Activated CD8-positive, alpha-beta memory T cell treated with anti-CD3 and anti-CD28 coated beads, Interleukin-2, amount 50 U/mL, for 48 hours (primary cell): ENCODE results near the gene ZBTB37.
A peak's percentile ranks its signal among the peaks of the same experiment; 100 is the strongest.
"Not testable (repeated sequence)": the region's sequence is repeated elsewhere in the genome, so short reads cannot be mapped to it uniquely, and the experiment has no call there.

Source experiments
- DNase-seq: peaks from one replicate; pipeline ENCODE4 v3.0.0-alpha.2; 2020

ZBTB37 gene

DNA sequence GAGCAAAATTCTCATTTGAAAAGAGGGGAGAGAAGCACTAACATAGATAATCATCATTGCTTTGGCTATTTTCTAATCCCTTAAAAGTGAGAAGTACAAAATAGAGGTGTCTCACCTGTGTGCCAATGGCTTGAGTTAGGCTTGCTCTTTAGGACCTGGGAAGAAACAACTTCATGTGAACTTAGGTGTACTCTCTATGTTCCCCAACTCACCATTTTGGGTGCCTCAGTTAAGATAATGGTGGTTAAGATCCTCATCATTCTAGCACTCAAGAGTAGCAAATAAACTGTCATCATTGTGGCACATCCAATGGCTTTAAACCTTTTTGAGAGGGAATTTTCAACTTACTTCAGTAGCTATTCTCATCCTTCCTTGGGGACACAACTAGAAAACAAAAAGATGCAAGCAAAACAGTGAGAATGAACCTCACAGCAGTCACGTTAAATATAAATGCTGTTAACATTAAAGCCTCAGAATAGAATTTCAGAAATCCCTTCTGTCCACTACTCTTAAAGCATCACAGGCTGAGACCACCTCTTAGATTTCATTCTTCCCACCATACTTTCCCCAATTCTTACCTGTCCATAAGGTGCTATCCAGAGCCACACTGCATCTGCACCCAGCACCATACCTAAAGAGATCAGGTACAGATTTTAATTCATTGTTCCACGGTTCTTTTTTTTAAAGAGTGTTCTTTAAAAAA, 1.6 kb upstream of the ZBTB37 start:
- no peak for DNase-seq

GRCh38 chr1:173867141-173867752, 933 bp upstream of the ZBTB37 start:
- DNase-seq: peak; percentile 83

DNA sequence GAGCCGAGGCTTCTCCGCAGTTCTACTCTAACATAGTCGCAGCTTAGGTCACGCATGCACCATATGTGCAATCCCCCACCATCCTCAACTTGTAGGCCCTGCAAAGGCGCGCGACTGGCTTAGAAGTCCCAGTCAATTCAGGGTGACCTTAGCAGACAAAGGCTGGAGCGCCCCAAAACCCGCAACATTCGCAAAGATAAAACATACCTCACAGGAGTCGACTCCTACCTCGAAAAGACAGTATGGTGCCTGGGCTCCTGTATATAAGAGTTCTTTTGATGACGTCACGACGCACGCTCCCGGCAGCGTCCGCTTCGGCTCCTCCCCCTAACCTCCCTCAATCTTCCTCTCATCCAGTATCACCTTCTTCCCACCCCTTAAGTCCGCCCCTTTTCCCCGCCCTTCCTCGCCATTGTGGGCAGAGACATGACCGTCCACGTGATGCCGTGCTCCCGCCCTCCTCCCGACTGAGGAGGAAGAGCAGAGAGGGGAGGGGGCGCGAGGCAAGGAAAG, 371 bp upstream of the ZBTB37 start, which contains the start of gene GAS5:
Gene GAS5 (minus strand): TSS at position 237 of the 513 bp plus-strand sequence.
- DNase-seq: no peak

DNA sequence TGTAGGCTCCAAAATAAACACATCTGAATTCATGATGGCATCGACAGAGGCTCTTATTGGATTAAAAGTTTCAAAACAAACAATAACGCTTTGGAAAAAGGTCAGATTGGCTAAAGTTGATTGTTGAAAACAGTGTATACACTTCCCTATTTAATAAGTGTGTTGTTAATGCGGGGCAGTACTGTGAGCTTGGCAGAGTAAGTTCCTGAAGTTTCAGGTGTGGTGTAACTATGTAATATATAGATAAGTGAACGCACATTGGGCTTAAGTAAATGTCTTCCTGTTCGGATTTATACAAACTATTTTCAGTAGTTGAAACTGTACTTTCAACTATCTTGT, 810 bp downstream of the ZBTB37 start:
- no peak for DNase-seq

GRCh38 chr1:173870252-173871075, 2.3 kb downstream of the ZBTB37 start:
- DNase-seq: no peak

- no peak for DNase-seq
Measured at GRCh38 chr1:173871091-173871490, 2.9 kb downstream of the ZBTB37 start.

DNA sequence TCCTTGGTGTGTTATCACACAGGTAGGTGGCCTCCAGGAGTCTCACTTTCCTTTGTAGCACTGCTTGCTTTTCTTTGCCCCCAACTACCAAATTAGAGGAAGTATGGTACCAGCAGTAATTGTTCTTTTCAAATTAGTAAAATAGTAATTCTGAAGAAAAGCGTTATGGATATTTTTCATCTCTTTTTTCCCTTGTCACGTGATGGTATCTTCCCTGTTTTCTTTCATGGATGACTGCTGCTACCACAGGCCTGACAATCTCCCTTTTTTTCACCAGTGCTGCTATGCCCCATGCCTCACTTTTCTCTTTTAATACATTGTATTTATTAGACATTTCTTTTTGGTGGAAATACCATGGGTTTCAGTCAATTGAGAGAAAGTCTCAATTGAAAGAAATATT, 3.3 kb downstream of the ZBTB37 start:
- no peak for DNase-seq

GRCh38 chr1:173876732-173877131, 8.6 kb downstream of the ZBTB37 start:
- no peak for DNase-seq

DNA sequence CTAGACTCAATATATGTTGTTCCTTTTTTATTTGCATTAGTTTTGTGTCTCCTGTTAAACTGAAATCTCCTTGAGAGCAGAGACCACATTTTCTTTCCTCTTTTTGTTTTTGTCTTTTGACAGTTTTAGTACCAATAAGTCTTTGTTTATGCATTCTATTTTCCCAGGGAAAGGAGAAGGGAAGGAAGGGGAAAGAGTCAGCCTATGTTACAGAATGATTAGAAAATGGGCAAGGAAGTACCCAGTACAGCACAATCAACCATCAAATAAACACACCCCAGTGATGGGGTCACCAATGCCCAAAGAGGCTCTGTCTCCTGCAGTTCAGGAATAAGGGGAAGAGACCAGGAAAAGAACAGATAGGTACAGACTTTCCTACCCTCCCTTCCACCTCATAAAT, 10.1 kb downstream of the ZBTB37 start:
- no peak for DNase-seq

DNA sequence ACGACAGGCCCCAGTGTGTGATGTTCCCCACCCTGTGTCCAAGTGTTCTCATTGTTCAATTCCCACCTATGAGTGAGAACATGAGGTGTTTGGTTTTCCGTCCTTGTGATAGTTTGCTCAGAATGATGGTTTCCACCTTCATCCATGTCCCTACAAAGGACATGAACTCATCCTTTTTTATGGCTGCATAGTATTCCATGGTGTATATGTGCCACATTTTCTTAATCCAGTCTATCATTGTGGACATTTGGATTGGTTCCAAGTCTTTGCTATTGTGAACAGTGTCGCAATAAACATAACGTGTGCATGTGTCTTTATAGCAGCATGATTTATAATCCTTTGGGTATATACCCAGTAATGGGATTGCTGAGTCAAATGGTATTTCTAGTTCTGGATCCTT, 12.9 kb downstream of the ZBTB37 start:
- not testable (repeated sequence) for DNase-seq

GRCh38 chr1:173884701-173885100, 16.5 kb downstream of the ZBTB37 start:
- DNase-seq: no peak

- no peak for DNase-seq
Measured at GRCh38 chr1:173886746-173887611, 18.8 kb downstream of the ZBTB37 start.

DNA sequence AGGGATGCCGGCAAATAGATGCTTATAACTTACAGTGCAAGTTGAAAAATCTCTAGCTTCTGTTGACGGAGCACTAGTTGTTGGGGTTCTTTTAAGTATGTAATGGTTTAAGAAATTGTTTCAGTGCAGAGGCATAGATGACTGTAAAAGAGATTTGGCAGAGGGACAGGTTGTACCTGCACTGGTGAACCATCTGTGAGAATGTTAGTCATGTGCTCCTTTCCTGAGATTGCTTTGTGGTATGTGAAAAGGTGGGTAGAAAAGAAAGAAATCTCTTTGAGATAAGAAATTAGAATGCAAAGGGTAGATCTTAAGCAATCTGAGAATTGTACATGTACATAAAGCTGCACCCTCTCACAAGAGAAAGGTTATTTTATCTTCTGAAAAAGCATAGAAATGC, 19.4 kb downstream of the ZBTB37 start:
- DNase-seq: no peak

GRCh38 chr1:173888749-173889148, 20.6 kb downstream of the ZBTB37 start:
- no peak for DNase-seq

- no peak for DNase-seq
Measured at GRCh38 chr1:173889885-173890284, 21.7 kb downstream of the ZBTB37 start.

GRCh38 chr1:173893611-173894010, 25.4 kb downstream of the ZBTB37 start:
- no peak for DNase-seq

DNA sequence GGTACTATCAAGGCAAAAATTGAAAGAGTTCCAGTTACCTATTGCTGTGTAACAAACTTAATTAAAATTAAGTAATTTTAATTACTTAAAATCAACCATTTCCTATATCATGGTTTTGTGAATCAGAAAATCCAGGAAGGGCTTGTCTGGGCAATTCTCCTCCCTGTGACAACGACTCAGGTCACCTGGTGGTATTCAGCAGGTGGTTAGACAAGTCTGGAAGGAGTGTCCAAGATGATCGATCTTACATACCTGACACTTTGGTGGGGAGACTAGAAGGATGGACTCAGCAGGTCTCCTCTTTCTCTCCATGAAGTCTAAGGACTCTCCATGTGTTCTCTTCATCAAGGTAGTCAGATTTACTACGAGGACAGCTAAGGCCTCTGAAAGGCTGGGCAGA, 26.0 kb downstream of the ZBTB37 start:
- no peak for DNase-seq

DNA sequence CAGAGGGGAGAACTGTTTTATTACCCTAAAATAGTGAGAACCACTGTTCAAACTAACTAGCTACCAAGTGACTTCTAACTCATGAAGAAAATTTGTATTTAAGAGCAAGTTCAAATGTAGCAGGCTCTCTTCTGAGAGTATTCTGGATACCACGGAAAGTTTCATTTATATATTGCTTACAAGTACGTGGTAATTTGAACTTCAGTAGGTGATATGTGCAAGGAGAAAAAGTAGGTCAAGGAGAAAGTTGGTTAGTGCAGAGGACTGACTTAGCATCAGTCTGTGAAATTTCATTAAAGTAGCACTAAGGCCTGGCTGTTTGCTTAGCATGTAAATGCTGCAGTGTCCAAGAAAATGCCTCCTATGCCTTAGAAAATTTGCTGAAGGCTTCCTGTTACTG, 32.2 kb downstream of the ZBTB37 start:
- no peak for DNase-seq

GRCh38 chr1:173900992-173901391, 32.8 kb downstream of the ZBTB37 start:
- DNase-seq: no peak

DNA sequence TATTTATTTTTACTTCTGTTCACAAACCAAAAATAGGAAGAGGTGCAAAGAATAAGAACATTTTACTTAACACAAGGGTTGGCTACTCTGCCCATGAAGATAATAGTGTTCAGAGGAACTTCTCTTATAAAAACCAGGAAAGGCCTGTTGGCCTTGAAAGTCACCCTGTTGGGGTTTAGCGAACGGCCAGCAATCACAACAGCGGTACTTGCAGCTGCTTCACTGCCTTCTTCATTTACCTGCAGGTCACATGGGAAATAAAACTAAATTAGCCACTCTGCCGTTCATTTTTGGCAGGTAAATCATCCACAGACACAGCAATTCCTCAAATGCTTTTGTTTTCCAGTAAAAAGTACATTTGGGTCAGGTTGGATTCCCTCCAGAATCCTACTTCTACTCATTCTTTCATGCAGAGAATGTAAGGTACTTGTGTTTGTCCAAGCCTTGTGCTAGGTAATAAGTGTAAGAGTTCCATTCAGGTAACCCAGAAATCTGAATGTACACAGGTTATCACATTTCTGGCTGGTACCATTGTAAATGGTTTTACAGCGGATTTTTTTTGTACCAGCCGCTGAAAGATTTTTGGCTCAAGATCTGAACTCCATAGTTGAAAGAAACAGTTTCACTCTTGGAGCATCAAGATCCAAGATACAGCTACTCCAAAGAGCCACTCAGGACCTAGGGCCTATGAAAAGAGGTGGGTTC, 35.8 kb downstream of the ZBTB37 start:
- no peak for DNase-seq

- no peak for DNase-seq
Measured at GRCh38 chr1:173913111-173913510, 44.9 kb downstream of the ZBTB37 start.

GRCh38 chr1:173914366-173914871, 46.2 kb downstream of the ZBTB37 start:
- peak; percentile 58 for DNase-seq
